GM21529 (cell line): ENCODE measurements around the gene MRPS25.
A peak's percentile ranks its signal among the peaks of the same experiment; 100 is the strongest.

ENCODE experiments used
- ATAC-seq: cut with Tn5 transposase; IDR thresholded peaks from one replicate; pipeline ENCODE4 v1.9.1; 2021; ENCODE audit not compliant: unreplicated experiment

MRPS25 gene

DNA sequence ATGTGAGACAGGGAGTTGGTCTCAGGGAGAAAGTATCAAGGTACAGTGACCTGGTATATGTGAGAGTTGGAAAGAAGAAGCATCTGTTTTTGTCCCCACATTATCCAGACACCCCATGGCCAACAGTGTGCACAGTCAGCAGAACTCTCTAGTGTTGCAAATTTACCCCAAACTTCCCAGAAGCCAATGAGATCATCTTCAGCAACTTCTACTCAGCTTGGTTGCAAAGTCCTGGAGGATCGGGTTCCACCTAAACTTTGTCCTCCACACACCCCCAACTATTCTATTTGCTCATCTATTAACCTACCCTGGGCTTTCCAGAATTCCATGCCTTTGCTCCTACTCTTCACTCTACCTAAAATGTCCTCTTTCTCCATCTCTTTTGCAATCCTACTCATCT lies 18.1 kb upstream of the MRPS25 start:
- no peak for ATAC-seq

GRCh38 chr3:15081960-15082664 lies 17.0 kb upstream of the MRPS25 start:
- ATAC-seq, result no peak

DNA sequence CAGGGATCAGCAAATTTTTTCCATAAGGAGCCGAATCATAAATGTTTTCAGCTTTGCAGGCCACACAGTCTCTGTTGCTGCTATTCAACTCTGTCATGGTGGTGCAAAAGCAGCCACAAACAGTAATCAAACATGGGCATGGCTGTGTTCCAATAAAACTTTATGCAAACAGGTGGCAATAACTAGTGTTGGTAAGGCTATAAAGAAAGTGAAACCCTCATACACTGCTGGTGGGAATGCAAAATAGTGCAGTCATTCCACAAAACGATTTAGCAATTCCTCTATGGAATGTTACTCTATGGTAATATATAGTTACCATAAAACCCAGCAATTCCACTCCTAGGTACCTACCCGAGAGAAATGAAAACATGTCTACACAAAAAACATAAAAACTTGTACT lies 14.0 kb upstream of the MRPS25 start:
- ATAC-seq, result no peak

DNA sequence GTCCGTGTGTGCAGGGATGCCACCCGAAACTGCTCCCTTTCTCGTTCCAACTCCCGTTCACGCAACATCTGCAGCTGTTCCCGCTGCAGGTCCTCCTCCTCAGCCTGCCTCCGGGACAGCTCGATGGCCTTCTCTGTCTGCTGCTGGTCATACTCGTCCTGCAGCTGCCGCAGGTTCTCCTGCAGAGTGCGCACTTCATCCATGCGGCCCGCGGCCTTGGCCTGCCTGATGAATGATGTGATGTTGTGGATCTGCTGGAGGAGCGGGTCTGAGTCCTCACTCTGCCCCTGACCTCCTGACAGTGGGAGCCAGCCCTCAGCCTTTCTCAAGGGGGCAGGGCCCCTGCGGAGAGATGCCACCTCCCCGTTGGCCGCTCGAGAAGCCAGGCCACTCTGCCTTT lies 9.4 kb upstream of the MRPS25 start:
- no peak for ATAC-seq

GRCh38 chr3:15071699-15072098 lies 6.6 kb upstream of the MRPS25 start:
- no peak for ATAC-seq

GRCh38 chr3:15069441-15069840 lies 4.3 kb upstream of the MRPS25 start:
- ATAC-seq, result no peak

GRCh38 chr3:15066467-15066866 lies 1.4 kb upstream of the MRPS25 start:
- ATAC-seq, result no peak

GRCh38 chr3:15065550-15066007 lies 464 bp upstream of the MRPS25 start:
- ATAC-seq, result no peak

- peak; percentile 27 for ATAC-seq
Observed at GRCh38 chr3:15064299-15064834, 748 bp downstream of the MRPS25 start.

DNA sequence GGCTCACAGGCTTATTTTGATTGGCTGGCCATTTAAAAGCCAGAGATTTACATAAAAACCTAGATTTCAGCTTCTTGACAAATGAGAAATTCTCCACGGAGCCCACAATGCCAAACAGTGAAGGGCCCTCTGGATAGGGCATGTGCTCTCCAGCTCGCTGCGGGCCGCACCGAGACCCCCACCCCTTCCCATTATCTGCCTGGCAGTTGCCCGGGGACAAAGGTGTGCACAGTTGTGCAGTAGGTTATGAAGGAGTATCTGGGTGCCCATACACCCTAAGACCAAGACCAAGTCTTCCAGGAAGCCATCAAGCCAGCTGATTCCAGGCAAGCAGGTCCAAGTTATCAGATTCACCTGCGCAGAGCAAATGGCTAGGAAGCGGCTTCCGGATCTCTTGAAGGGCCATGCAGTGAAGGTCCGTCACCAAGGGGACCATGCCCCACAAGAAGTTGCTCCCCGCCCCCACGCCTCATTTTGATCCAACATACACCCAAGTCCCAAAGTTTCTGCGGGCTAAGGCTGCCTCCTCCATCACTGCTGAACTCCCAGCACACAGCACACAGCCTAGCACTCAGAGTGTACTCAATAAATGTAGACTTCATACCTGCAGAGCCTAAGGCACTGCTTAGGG lies 1.3 kb downstream of the MRPS25 start:
- no peak for ATAC-seq

GRCh38 chr3:15063238-15063637 lies 1.9 kb downstream of the MRPS25 start:
- ATAC-seq, result no peak

GRCh38 chr3:15060029-15060428 lies 5.1 kb downstream of the MRPS25 start:
- ATAC-seq, result no peak

GRCh38 chr3:15056676-15057404 lies 8.3 kb downstream of the MRPS25 start:
- ATAC-seq, result no peak

DNA sequence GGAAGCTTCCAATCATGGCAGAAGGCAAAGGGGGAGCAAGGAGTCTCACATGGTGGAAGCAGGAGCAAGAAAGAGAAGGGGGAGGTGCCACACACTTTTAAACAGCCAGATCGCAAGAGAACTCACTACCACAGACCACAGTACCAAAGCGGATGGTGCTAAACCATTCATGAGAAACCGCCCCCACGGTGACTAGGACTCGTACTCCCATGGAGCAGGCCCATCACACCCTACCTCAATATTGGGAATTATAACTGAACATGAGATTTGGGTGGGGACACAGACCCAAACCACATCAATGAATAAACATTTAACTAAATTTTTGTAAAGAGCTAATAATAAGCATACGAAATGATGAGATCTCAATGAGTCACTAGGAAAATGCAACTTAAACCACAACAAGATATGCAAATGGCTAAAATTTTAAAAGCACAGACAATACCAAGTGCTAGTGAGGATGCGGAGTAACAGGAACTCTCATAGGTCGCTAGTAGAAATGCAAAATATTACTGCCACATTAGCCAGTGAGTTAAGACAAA lies 10.0 kb downstream of the MRPS25 start:
- ATAC-seq, result peak; percentile 43

GRCh38 chr3:15053541-15053940 lies 11.6 kb downstream of the MRPS25 start:
- no peak for ATAC-seq

- no peak for ATAC-seq
Observed at GRCh38 chr3:15052335-15053242, 12.5 kb downstream of the MRPS25 start.

- peak; percentile 64 for ATAC-seq
Observed at GRCh38 chr3:15051531-15051930, 13.6 kb downstream of the MRPS25 start.

DNA sequence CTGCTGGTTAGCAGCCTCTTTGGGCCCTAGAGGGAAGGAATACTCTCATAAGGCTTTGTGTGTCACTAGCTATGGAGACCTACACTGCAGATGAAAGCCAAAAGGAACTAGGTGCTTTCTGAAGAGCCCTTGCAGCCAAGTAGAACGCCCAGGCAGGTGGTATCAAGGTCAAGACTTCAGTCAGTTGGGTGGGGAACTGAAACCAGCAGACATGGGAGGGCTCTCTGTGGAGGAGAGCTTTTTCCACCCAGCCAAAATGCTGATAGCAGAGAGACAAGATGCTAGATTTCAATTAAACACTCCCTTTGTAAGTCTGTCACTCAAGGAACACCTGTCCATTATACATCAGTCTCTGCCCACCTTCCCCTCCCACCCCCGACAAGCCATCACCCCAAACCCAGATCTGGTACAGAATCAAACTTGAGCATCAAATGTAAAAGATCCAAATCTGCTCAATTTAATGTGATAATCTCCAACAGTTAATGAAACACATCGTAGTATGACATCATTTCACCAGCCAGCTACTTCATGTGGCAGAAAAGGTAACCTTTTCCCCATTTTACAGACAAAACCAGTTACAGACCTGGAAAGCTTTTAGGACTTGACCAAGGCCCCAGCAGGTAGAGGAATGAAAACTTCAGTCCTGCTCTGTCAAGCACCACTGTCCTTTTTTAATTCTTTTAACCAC lies 14.6 kb downstream of the MRPS25 start:
- peak; percentile 78 for ATAC-seq

DNA sequence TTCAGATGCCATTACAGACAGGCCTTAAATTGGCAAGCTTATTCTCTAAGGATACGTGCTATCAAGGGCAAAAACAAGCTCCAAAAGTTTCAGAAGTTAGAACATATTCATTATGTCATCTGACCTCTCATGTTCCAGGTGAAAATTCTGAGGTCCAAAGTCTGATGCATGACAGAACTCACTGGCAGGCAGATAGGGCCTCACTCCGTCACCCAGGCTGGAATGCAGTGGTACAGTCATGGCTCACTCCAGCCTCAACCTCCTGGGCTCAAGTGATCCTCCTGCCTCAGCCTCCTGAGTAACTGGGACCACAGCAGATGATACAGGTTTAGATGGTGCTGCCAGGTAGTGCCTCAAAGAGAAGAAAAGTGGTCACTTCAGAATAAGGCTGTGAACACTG lies 15.5 kb downstream of the MRPS25 start:
- ATAC-seq, result no peak

DNA sequence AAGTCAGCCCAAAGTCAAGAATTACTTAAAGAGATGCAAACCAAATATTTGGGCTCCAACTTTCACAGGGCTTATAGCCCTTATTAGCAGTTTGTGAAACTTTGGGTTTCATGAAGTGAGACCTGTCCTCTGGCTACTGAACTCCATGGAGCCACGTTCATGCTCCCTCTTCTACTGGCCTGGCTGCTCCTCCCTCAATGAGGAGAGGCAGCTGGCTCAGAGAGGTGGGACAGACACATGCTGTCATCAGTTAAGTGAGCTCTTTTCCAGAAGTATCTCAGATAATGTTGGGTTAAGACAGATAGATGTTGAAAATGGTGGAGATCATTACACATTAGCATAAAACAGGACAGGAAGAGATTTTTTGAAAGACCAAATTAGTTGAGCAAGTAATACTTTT lies 19.4 kb downstream of the MRPS25 start:
- no peak for ATAC-seq
